Keratinocyte (primary cell): ENCODE measurements around the gene FAM83D. TPM values are rescaled to one million over a fixed set of nuclear protein-coding genes. Genes with fewer than 3 reads are reported as not detected.

Source experiments
- DNase-seq: peaks from one replicate; pipeline ENCODE4 v3.0.0-alpha.2; 2011; ENCODE audit warnings: low read depth, missing footprints, low spot score
- FAIRE-seq: peaks from 2 replicates; lab custom pipeline; 2011; peaks lifted over from hg19 to GRCh38; lab: Jason Lieb, UNC
- H2AFZ ChIP-seq: 2 replicates; pipeline ENCODE4 v1.6.0; 2012; ENCODE audit warnings: low read length, control low read depth, inconsistent platforms; ENCODE audit not compliant: control insufficient read depth
- H3K27ac ChIP-seq: 2 replicates; pipeline ENCODE4 v1.5.1; 2011; ENCODE audit warnings: low read length; ENCODE audit not compliant: control insufficient read depth, insufficient read depth
- H3K27me3 ChIP-seq: 3 replicates; pipeline ENCODE4 v1.6.0; 2011; ENCODE audit warnings: low read length; ENCODE audit not compliant: control insufficient read depth, insufficient read depth; ENCODE audit errors: extremely low read depth
- H3K36me3 ChIP-seq, 2 experiments: 2 replicates in 1 of 2; 3 replicates in 1 of 2; pipeline ENCODE4 v1.5.1; 2011; ENCODE audit warnings: low read length in 2 of 2, mild to moderate bottlenecking in 1 of 2; ENCODE audit not compliant: control insufficient read depth in 2 of 2, insufficient read depth in 2 of 2; ENCODE audit errors: extremely low read depth in 1 of 2
- H3K4me1 ChIP-seq: 3 replicates; pipeline ENCODE4 v1.5.1; 2011; ENCODE audit warnings: low read length; ENCODE audit not compliant: control insufficient read depth, insufficient read depth; ENCODE audit errors: extremely low read depth
- H3K4me2 ChIP-seq: 3 replicates; pipeline ENCODE4 v1.6.0; 2011; ENCODE audit warnings: low read depth, low read length; ENCODE audit not compliant: control insufficient read depth, insufficient read depth; ENCODE audit errors: extremely low read depth
- H3K4me3 ChIP-seq, 3 experiments: fragments of 200-600 bp in 1 of 3; sonication (generic) in 1 of 3; 2 replicates in 2 of 3; 3 replicates in 1 of 3; pipeline ENCODE4 v1.5.1; 2011 to 2016; ENCODE audit warnings: low read length in 3 of 3, mild to moderate bottlenecking in 3 of 3, control low read depth in 2 of 3, inconsistent platforms in 1 of 3, low read depth in 1 of 3, mixed read lengths in 1 of 3, mixed run types in 1 of 3, moderate library complexity in 1 of 3; ENCODE audit not compliant: control insufficient read depth in 2 of 3, insufficient read depth in 2 of 3; ENCODE audit errors: extremely low read depth in 1 of 3
- H3K79me2 ChIP-seq: 2 replicates; pipeline ENCODE4 v1.6.0; 2012; ENCODE audit warnings: low read length; ENCODE audit not compliant: control insufficient read depth, insufficient read depth
- H3K9ac ChIP-seq: 3 replicates; pipeline ENCODE4 v1.6.0; 2011; ENCODE audit warnings: low read length; ENCODE audit not compliant: control insufficient read depth, insufficient read depth; ENCODE audit errors: extremely low read depth
- H3K9me1 ChIP-seq: 3 replicates; pipeline ENCODE4 v1.6.0; 2011; ENCODE audit warnings: low read length; ENCODE audit not compliant: control insufficient read depth, insufficient read depth; ENCODE audit errors: extremely low read depth
- H3K9me3 ChIP-seq: 2 replicates; pipeline ENCODE4 v1.5.1; 2012; ENCODE audit warnings: low read depth, low read length; ENCODE audit not compliant: control insufficient read depth
- H4K20me1 ChIP-seq: 3 replicates; pipeline ENCODE4 v1.6.0; 2011; ENCODE audit warnings: low read length; ENCODE audit not compliant: control insufficient read depth, insufficient read depth; ENCODE audit errors: extremely low read depth
- CTCF ChIP-seq, 3 experiments: IDR thresholded peaks in 1 of 3; conservative IDR thresholded peaks in 1 of 3; optimal IDR thresholded peaks in 1 of 3; 2 replicates in 2 of 3; 3 replicates in 1 of 3; pipeline versions ENCODE3 to v1.5.1; 2011; ENCODE audit warnings: low read length in 3 of 3, mild to moderate bottlenecking in 3 of 3, moderate library complexity in 2 of 3, control low read depth in 1 of 3, inconsistent platforms in 1 of 3; ENCODE audit not compliant: insufficient read depth in 2 of 3; ENCODE audit errors: extremely low read depth in 1 of 3
- EZH2 ChIP-seq: IDR thresholded peaks from one replicate; pipeline ENCODE4 v1.6.1; 2012; ENCODE audit warnings: inconsistent platforms, mild to moderate bottlenecking, low read length, moderate library complexity
- dilution Hi-C: fragments of 300-500 bp; cut with MboI; formaldehyde crosslinking; loops from one replicate; pipeline ENCODE4 v1.7.0; 2020; ENCODE audit warnings: low sequenced_read_pairs; ENCODE audit not compliant: extremely low pct_ligation_motif_present
- polyA plus RNA-seq, 5 experiments: library from polyadenylated mRNA; depleted of rRNA in 3 of 5; stranded (reverse) in 3 of 5; stranded (forward) in 1 of 5; unstranded in 1 of 5; fragments of >200 nt; gene quantifications; 1 replicate in 1 of 5; 2 replicates in 3 of 5; 3 replicates in 1 of 5; pipeline versions ENCODE4 v1.2.1 to v1.2.3, GENCODE V29; 2011 to 2012; ENCODE audit warnings: missing spikeins in 2 of 5, low read depth in 1 of 5, low replicate concordance in 1 of 5

Gene FAM83D
- polyA plus RNA-seq, 1 donor (not counting 4 experiments of a cell fraction or from before 2014, with no cell fraction given): 32.1 TPM

DNA sequence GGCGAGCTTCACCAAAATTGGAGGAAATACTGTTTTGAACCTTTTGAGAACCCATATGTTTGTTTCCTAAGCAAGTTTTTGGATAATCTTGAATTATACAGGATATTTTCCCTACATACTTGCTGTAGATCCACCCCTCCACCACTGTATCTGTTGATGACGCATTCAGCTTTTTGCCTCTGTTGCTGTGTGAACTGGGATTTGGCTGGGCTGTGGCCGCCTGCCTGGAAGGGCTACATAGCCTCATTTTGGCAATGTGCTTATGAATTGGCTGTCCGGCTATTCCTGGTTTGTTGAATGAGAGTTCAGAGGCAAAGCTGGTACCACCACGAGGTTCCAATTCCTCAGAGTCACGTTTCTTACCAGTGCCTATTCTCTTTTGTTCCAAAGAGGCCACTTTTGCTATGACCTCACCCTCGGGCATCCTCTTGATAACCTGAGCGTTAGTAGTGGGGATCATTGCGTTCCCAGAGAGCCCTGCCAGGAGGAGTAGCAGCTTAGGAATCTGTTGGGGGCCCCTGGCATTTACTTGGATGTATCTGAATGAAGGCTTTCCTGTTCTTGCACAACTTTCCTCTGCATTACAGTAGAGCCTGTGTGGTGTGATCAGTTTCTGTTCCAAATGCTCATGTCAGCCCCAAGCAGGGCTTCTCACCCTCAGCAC, 6.4 kb downstream of the FAM83D start:
- no peak for TF ChIP-seq CTCF (optimal IDR thresholded peaks at IDR 0.05 in 1 of 3, IDR thresholded peaks at IDR 0.05 in 1 of 3, conservative IDR thresholded peaks at IDR 0.05 in 1 of 3; ENCODE audit: extremely low read depth in 1 of 3, insufficient read depth in 2 of 3, low read length in 3 of 3)
- TF ChIP-seq EZH2: no peak
- H3K4me3 ChIP-seq: no peak overlapping the region
- H2AFZ ChIP-seq: no peak overlapping the region
- H3K4me2 ChIP-seq: no peak overlapping the region
- DNase-seq (no peak), FAIRE-seq (no peak)
- no peak overlapping the region for H3K27ac ChIP-seq
- H3K9ac ChIP-seq: no peak overlapping the region
- dilution Hi-C loops: no loop called here
- no peaks in the 10 kb centered on the region for H4K20me1 ChIP-seq
- no peaks in the 10 kb centered on the region for H3K9me1 ChIP-seq
- H3K27me3 ChIP-seq: no peaks in the 10 kb centered on the region
- peaks cover 0 to 3% of the 10 kb centered on the region in 2 experiments for H3K36me3 ChIP-seq
- no peaks in the 10 kb centered on the region for H3K9me3 ChIP-seq
- peaks cover 96% of the 10 kb centered on the region for H3K79me2 ChIP-seq
- peaks cover 32% of the 10 kb centered on the region for H3K4me1 ChIP-seq

GRCh38 chr20:38934530-38934929, 8.3 kb downstream of the FAM83D start:
- no peak for FAIRE-seq
- H4K20me1 ChIP-seq: no peaks in the 10 kb centered on the region
- H3K4me3 ChIP-seq: no peak overlapping the region
- H3K4me2 ChIP-seq: no peak overlapping the region
- no peaks in the 10 kb centered on the region for H3K9me3 ChIP-seq
- no peaks in the 10 kb centered on the region for H3K27me3 ChIP-seq
- H3K9me1 ChIP-seq: no peaks in the 10 kb centered on the region
- peaks cover 0 to 15% of the 10 kb centered on the region in 2 experiments for H3K36me3 ChIP-seq
- H3K79me2 ChIP-seq: peaks cover 97% of the 10 kb centered on the region
- no peak for DNase-seq
- no peak overlapping the region for H3K27ac ChIP-seq
- TF ChIP-seq CTCF (optimal IDR thresholded peaks at IDR 0.05 in 1 of 3, IDR thresholded peaks at IDR 0.05 in 1 of 3, conservative IDR thresholded peaks at IDR 0.05 in 1 of 3; ENCODE audit: extremely low read depth in 1 of 3, insufficient read depth in 2 of 3, low read length in 3 of 3) (no peak), EZH2 (no peak)
- no peak overlapping the region for H2AFZ ChIP-seq
- peaks cover 14% of the 10 kb centered on the region for H3K4me1 ChIP-seq
- no peak overlapping the region for H3K9ac ChIP-seq
- dilution Hi-C loops: no loop called here
